ENCODE results near the gene GNAI1.

DNA sequence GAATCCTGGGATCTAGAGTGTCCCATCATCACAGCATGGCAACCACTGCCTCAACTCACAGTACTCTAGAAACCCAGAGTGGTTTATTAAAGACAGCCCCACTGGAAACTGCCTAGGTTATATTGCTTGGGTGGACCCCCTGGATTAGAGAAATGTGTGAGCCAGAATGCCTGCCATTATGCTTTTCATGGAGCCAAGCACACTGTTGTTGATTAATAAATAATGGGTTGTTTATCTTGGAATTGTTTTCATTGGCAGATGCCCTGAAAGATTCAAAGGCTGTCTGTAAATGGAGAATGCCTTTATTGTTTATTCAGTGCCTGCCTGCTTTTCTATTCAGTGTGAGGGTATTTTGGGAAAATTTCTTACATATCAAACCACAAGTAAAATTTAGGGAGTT, 52.1 kb downstream of the GNAI1 start:
- no peak for TF ChIP-seq CTCF (IDR thresholded peaks at IDR 0.05; ENCODE audit: poor library complexity)
- no peak for TF ChIP-seq EZH2phosphoT487 (IDR thresholded peaks at IDR 0.05; ENCODE audit: low read depth, severe bottlenecking, unreplicated experiment)

Data from hepatocyte (in vitro differentiated cells).